A549 (cell line): ENCODE measurements around the gene ZBTB38. TPM values are rescaled to one million over a fixed set of nuclear protein-coding genes. Genes with fewer than 3 reads are reported as not detected.

Experiments used
- ATAC-seq, 2 experiments: fragments of 200-7000 bp in 1 of 2; fragments of >200 bp in 1 of 2; cut with Nextera tagmentation in 1 of 2; cut with Tn5 transposase in 1 of 2; 3 replicates each; pipeline versions ENCODE4 v1.8.0 to v1.9.1; 2018 to 2020; ENCODE audit warnings: mild to moderate bottlenecking in 1 of 2, moderate library complexity in 1 of 2
- CTCF ChIA-PET: fragments of 300-600 bp; sonication (Branson Sonifier 250); formaldehyde crosslinking; extraction: SDS; loops from one replicate; lab custom pipeline; 2021; ENCODE audit warnings: antibody characterized with exemption, inconsistent platforms; lab: Yijun Ruan, JAX
- POLR2A ChIA-PET: fragments of 350-600 bp; formaldehyde crosslinking; extraction: SDS; loops from one replicate; lab custom pipeline; 2021; ENCODE audit warnings: antibody characterized with exemption, inconsistent platforms; lab: Yijun Ruan, JAX
- DNase-seq, 2 experiments: peaks; one replicate each; pipeline versions ENCODE4 v3.0.0 to v3.0.0-alpha.2; 2011 to 2016; ENCODE audit warnings: low read depth in 1 of 2, low spot score in 1 of 2
- FAIRE-seq: peaks from 2 replicates; lab custom pipeline; 2011; peaks lifted over from hg19 to GRCh38; lab: Jason Lieb, UNC
- H3K27ac ChIP-seq, 2 experiments: fragments of >200 bp; sonication (Bioruptor Twin); formaldehyde crosslinking; 3 replicates each; pipeline ENCODE4 v1.5.1; 2016 to 2017
- H3K4me1 ChIP-seq: fragments of >200 bp; sonication (Bioruptor Twin); formaldehyde crosslinking; 3 replicates; pipeline ENCODE4 v1.6.1; 2016
- H3K4me2 ChIP-seq: fragments of >200 bp; sonication (Bioruptor Twin); formaldehyde crosslinking; 3 replicates; pipeline ENCODE4 v1.6.1; 2016
- H3K4me3 ChIP-seq: fragments of >200 bp; sonication (Bioruptor Twin); formaldehyde crosslinking; 3 replicates; pipeline ENCODE4 v1.5.1; 2016
- H3K9me3 ChIP-seq: fragments of >200 bp; sonication (Bioruptor Twin); formaldehyde crosslinking; 3 replicates; pipeline ENCODE4 v1.6.1; 2016
- BCL3 ChIP-seq: fragments of >200 bp; sonication (Bioruptor Twin); formaldehyde crosslinking; IDR thresholded peaks from 3 replicates; pipeline ENCODE4 v1.6.1; 2016
- BHLHE40 ChIP-seq: IDR thresholded peaks from 2 replicates; pipeline ENCODE4 v1.6.1; 2012; ENCODE audit warnings: low read depth, low read length, inconsistent platforms
- CBX8 ChIP-seq: fragments of 200-600 bp; sonication (generic); IDR thresholded peaks from 2 replicates; pipeline ENCODE4 v1.6.1; 2016
- CEBPB ChIP-seq, 2 experiments: fragments of >200 bp in 1 of 2; sonication (Bioruptor Twin) in 1 of 2; formaldehyde crosslinking in 1 of 2; IDR thresholded peaks; 2 replicates each; pipeline ENCODE4 v1.6.1; 2012 to 2016
- CTCF ChIP-seq: fragments of >200 bp; sonication (Bioruptor Twin); formaldehyde crosslinking; IDR thresholded peaks from 3 replicates; pipeline ENCODE4 v1.5.1; 2016
- EHF ChIP-seq: fragments of 250-450 bp; sonication (Bioruptor Pico); IDR thresholded peaks from 2 replicates; pipeline ENCODE4 v1.5.0; 2020; ENCODE audit warnings: mild to moderate bottlenecking
- FOSL2 ChIP-seq, 2 experiments: fragments of 450-650 bp in 1 of 2; fragments of >200 bp in 1 of 2; sonication (Bioruptor Twin) in 1 of 2; formaldehyde crosslinking; IDR thresholded peaks; 2 replicates each; pipeline versions ENCODE4 v1.5.0 to v1.6.1; 2016 to 2020; ENCODE audit warnings: mild to moderate bottlenecking in 1 of 2, moderate library complexity in 1 of 2
- HOXB13 ChIP-seq: fragments of 250-450 bp; sonication (Bioruptor Pico); IDR thresholded peaks from 2 replicates; pipeline ENCODE4 v1.5.0; 2020; ENCODE audit warnings: low read depth, mild to moderate bottlenecking, moderate library complexity
- JUN ChIP-seq, 2 experiments: fragments of >200 bp; sonication (Bioruptor Twin); formaldehyde crosslinking; IDR thresholded peaks; 2 replicates in 1 of 2; 3 replicates in 1 of 2; pipeline ENCODE4 v1.6.1; 2016 to 2017
- JUNB ChIP-seq: fragments of >200 bp; sonication (Bioruptor Twin); formaldehyde crosslinking; IDR thresholded peaks from 2 replicates; pipeline ENCODE4 v1.6.1; 2016
- MAX ChIP-seq: IDR thresholded peaks from 2 replicates; pipeline ENCODE4 v1.6.1; 2012
- NFE2L2 ChIP-seq: fragments of 150-350 bp; conservative IDR thresholded peaks from 2 replicates; pipeline ENCODE4 v1.6.1; 2014; ENCODE audit warnings: low read length
- PBX3 ChIP-seq: IDR thresholded peaks from 2 replicates; pipeline ENCODE4 v1.6.1; 2012
- POLR2AphosphoS2 ChIP-seq: conservative IDR thresholded peaks from 2 replicates; pipeline ENCODE4 v1.6.1; 2012; ENCODE audit warnings: low read length, improper control_type of control experiment, inconsistent platforms
- RARB ChIP-seq: fragments of 250-450 bp; sonication (Bioruptor Pico); IDR thresholded peaks from 2 replicates; pipeline ENCODE4 v1.8.0; 2021; ENCODE audit warnings: mild to moderate bottlenecking, moderate library complexity
- TFCP2L1 ChIP-seq: fragments of 250-450 bp; sonication (Bioruptor Pico); IDR thresholded peaks from 2 replicates; pipeline ENCODE4 v1.5.0; 2021; ENCODE audit warnings: mild to moderate bottlenecking
- TP53 ChIP-seq: fragments of 250-450 bp; sonication (Bioruptor Pico); IDR thresholded peaks from 2 replicates; pipeline ENCODE4 v1.5.0; 2021; ENCODE audit warnings: mild to moderate bottlenecking, moderate library complexity
- ZC3H11A ChIP-seq: fragments of 450-650 bp; IDR thresholded peaks from 2 replicates; pipeline ENCODE4 v1.6.1; 2014; ENCODE audit warnings: antibody characterized with exemption, mild to moderate bottlenecking
- ZSCAN20 ChIP-seq: fragments of 250-450 bp; sonication (Bioruptor Pico); IDR thresholded peaks from 2 replicates; pipeline ENCODE4 v1.8.0; 2022; ENCODE audit warnings: mild to moderate bottlenecking, moderate library complexity
- WGBS: methylation state at CpG from one replicate; pipeline ENCODE4 v1.1.6; 2017; ENCODE audit errors: missing lambda C conversion rate; 5-methylcytosine and 5-hydroxymethylcytosine counted together
- polyA plus RNA-seq, 4 experiments: library from polyadenylated mRNA; depleted of rRNA in 3 of 4; stranded (reverse); fragments of >200 nt; fragmentation: RNase III in 1 of 4; extraction: RNeasy Plus Mini Kit Qiagen cat#74134 plus additional on column Dnase treatment in 1 of 4; gene quantifications; 2 replicates in 3 of 4; 3 replicates in 1 of 4; pipeline ENCODE4 v1.2.3, GENCODE V29; 2011 to 2017

Gene ZBTB38
- polyA plus RNA-seq, 2 of the 4 experiments (the other 2 are of a cell fraction) = 72.0 to 110 TPM

GRCh38 chr3:141391991-141392316, 23.6 kb downstream of the ZBTB38 start:
- CTCF ChIA-PET = interaction anchor here (1.6 to 1.7 kb wide), 2 partner anchors 31 to 60 kb away, joined by 5 to 6 read pairs; no protein-coding TSS in a partner anchor
- 93% methylated on average over 4 of the region's 4 CpGs for WGBS

GRCh38 chr3:141392416-141392815, 24.1 kb downstream of the ZBTB38 start:
- no peak for DNase-seq
- ATAC-seq = no peak
- H3K4me2 ChIP-seq = no peak overlapping the region
- peaks cover 16% of the 10 kb centered on the region for H3K9me3 ChIP-seq
- WGBS = 90% methylated on average over 5 of the region's 5 CpGs
- CTCF ChIA-PET = interaction anchor here (1.6 to 1.7 kb wide), 2 partner anchors 32 to 60 kb away, joined by 5 to 6 read pairs; no protein-coding TSS in a partner anchor
- H3K4me3 ChIP-seq = no peak overlapping the region
- no peak for TF ChIP-seq BCL3
- TF ChIP-seq HOXB13 (CRISPR knock-in tag) = no peak
- TF ChIP-seq MAX = no peak
- no peak for TF ChIP-seq CEBPB (IDR thresholded peaks at IDR 0.05)
- no peak for TF ChIP-seq ZSCAN20 (CRISPR knock-in tag)
- TF ChIP-seq TP53 (CRISPR knock-in tag) = no peak
- TF ChIP-seq, all 56 proteins: peak for 0
- no peak for FAIRE-seq
- Histone ChIP-seq H3K27ac (peak overlapping the region; percentile 55 to 74; a peak in 5 of 6 replicates), H3K4me1 (peaks cover 51% of the 10 kb centered on the region)
- POLR2A ChIA-PET = no interaction called here

More at GRCh38 chr3:141391991-141392316, 23.6 kb downstream of the ZBTB38 start:
- peaks cover 55% of the 10 kb centered on the region for H3K4me1 ChIP-seq
- H3K27ac ChIP-seq = peak overlapping the region; percentile 55 to 74; a peak in 5 of 6 replicates
- TF ChIP-seq TFCP2L1 (CRISPR knock-in tag) = no peak
- no peak for TF ChIP-seq EHF (CRISPR knock-in tag)
- TF ChIP-seq CEBPB (IDR thresholded peaks at IDR 0.05) = no peak
- no peak for TF ChIP-seq NFE2L2
- TF ChIP-seq POLR2AphosphoS2 = no peak
- no peak for TF ChIP-seq BHLHE40
- no peak for TF ChIP-seq PBX3
- no peak for TF ChIP-seq JUNB
- no peak for TF ChIP-seq RARB (CRISPR knock-in tag)
- TF ChIP-seq ZC3H11A = no peak
- TF ChIP-seq FOSL2 (IDR thresholded peaks at IDR 0.05) = no peak
- no peak for TF ChIP-seq FOSL2 (CRISPR knock-in tag; IDR thresholded peaks at IDR 0.05)
- no peak for TF ChIP-seq JUN (IDR thresholded peaks at IDR 0.05)
- no peak for TF ChIP-seq BCL3
- no peak for TF ChIP-seq CTCF
- TF ChIP-seq CBX8 = no peak
- FAIRE-seq (no peak), DNase-seq (no peak), ATAC-seq (no peak)
- H3K4me2 ChIP-seq = no peak overlapping the region
- H3K4me3 ChIP-seq = no peak overlapping the region
- H3K9me3 ChIP-seq = peaks cover 12% of the 10 kb centered on the region
- POLR2A ChIA-PET = no interaction called here
